ENCODE measurements around the gene KRT9.

DNA sequence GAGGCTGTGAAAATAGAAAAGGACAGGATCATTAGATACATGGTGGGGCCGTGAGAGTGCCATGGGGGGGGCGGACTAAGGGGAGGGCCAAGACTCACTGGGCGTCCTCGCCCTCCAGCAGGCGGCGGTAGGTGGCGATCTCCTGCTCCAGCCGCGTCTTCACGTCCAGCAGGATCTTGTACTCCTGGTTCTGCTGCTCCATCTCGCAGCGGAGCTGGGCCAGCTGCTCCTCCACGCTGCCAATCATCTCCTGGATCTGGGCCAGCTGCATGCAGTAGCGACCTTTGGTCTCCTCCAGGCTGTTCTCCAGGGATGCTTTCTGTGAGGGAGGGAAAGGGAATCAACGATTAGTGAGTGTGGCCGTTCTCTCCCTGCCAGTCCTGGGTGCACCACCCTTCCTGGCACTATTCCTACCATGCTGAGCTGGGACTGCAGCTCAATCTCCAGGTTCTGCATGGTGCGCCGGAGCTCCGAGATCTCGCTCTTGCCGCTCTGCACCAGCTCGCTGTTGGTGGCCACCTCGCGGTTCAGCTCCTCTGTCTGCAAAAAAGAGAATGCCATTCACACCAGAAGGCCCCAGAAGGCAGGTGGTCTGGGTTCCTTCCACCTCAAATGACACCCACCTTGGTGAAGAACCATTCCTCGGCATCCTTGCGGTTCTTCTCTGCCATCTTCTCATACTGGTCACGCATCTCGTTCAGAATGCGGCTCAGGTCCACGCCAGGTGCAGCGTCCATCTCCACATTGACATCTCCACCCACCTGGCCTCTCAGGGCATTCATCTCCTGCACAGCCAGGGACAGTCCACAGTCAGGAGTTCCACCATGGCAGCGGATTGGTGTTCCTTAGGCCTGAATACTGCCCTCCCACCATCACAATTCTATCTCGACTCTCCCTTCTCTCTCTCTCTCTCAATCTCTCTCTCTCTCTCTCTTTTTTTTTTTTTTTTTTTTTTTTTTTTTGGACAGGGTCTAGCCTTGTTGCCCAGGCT is 11.6 kb upstream of the KRT9 start:
- TF ChIP-seq POLR2A (IDR thresholded peaks at IDR 0.05) = no peak
- TF ChIP-seq, protein P1, sequence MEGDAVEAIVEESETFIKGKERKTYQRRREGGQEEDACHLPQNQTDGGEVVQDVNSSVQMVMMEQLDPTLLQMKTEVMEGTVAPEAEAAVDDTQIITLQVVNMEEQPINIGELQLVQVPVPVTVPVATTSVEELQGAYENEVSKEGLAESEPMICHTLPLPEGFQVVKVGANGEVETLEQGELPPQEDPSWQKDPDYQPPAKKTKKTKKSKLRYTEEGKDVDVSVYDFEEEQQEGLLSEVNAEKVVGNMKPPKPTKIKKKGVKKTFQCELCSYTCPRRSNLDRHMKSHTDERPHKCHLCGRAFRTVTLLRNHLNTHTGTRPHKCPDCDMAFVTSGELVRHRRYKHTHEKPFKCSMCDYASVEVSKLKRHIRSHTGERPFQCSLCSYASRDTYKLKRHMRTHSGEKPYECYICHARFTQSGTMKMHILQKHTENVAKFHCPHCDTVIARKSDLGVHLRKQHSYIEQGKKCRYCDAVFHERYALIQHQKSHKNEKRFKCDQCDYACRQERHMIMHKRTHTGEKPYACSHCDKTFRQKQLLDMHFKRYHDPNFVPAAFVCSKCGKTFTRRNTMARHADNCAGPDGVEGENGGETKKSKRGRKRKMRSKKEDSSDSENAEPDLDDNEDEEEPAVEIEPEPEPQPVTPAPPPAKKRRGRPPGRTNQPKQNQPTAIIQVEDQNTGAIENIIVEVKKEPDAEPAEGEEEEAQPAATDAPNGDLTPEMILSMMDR (IDR thresholded peaks at IDR 0.05) = no peak
- no peak for TF ChIP-seq POLR2AphosphoS5 (IDR thresholded peaks at IDR 0.05)
